WTC11 (cell line): Measurements from ENCODE around the gene AXL. TPM values are rescaled to one million over a fixed set of nuclear protein-coding genes. Genes with fewer than 3 reads are reported as not detected.

Experiments used
- ATAC-seq: fragments of 200-7000 bp; cut with Tn5 transposase; 2 replicates; pipeline ENCODE4 v1.10.0; 2021; ENCODE audit warnings: mild to moderate bottlenecking, moderate library complexity
- CTCF ChIA-PET: fragments of 300-600 bp; sonication (Branson Sonifier 250); formaldehyde crosslinking; loops from one replicate; lab custom pipeline; 2021; ENCODE audit warnings: antibody characterized with exemption; lab: Charles Lee
- POLR2A ChIA-PET: fragments of 350-600 bp; sonication (Branson Sonifier 250); formaldehyde crosslinking; loops from one replicate; lab custom pipeline; 2021; ENCODE audit warnings: antibody characterized with exemption; lab: Charles Lee
- DNase-seq: peaks from one replicate; pipeline ENCODE4 v3.0.0; 2021; ENCODE audit warnings: low spot score
- H3K27ac Mint-ChIP-seq: 2 replicates; pipeline ENCODE4 v1.8.0; 2021; ENCODE audit warnings: mixed read lengths
- H3K27me3 Mint-ChIP-seq: 2 replicates; pipeline ENCODE4 v1.8.0; 2021; ENCODE audit warnings: low read depth, mild to moderate bottlenecking, moderate library complexity, mixed read lengths
- H3K36me3 Mint-ChIP-seq: 2 replicates; pipeline ENCODE4 v1.8.0; 2021; ENCODE audit warnings: mixed read lengths
- H3K4me1 Mint-ChIP-seq: 2 replicates; pipeline ENCODE4 v1.8.0; 2022; ENCODE audit warnings: mixed read lengths
- H3K4me3 Mint-ChIP-seq: 2 replicates; pipeline ENCODE4 v1.8.0; 2021; ENCODE audit warnings: mild to moderate bottlenecking, moderate library complexity, mixed read lengths
- H3K9me3 Mint-ChIP-seq: 2 replicates; pipeline ENCODE4 v1.8.0; 2021; ENCODE audit warnings: mixed read lengths
- ATF6 ChIP-seq: sonication (generic); formaldehyde crosslinking; IDR thresholded peaks from 2 replicates; pipeline ENCODE4 v1.8.1; 2023; ENCODE audit warnings: mild to moderate bottlenecking, missing genetic modification reagents
- CREM ChIP-seq: sonication (generic); formaldehyde crosslinking; IDR thresholded peaks from 2 replicates; pipeline ENCODE4 v1.8.1; 2022; ENCODE audit warnings: mild to moderate bottlenecking, missing genetic modification reagents, moderate library complexity
- CTCF ChIP-seq: fragments of 200-600 bp; IDR thresholded peaks from 2 replicates; pipeline ENCODE4 v1.8.0; 2022; ENCODE audit warnings: antibody characterized with exemption
- E2F5 ChIP-seq: sonication (generic); formaldehyde crosslinking; IDR thresholded peaks from 2 replicates; pipeline ENCODE4 v1.8.1; 2022; ENCODE audit warnings: mild to moderate bottlenecking, moderate library complexity, missing genetic modification reagents
- GRHL2 ChIP-seq: fragments of 250-450 bp; sonication (Bioruptor Pico); IDR thresholded peaks from 2 replicates; pipeline ENCODE4 v1.8.0; 2022; ENCODE audit warnings: mild to moderate bottlenecking, moderate library complexity; ENCODE audit not compliant: insufficient replicate concordance, severe bottlenecking
- GTF2I ChIP-seq: fragments of 250-450 bp; sonication (Bioruptor Pico); conservative IDR thresholded peaks from 2 replicates; pipeline ENCODE4 v1.4.0; 2021; ENCODE audit warnings: mild to moderate bottlenecking
- KAT7 ChIP-seq: sonication (generic); formaldehyde crosslinking; IDR thresholded peaks from 2 replicates; pipeline ENCODE4 v1.8.1; 2023; ENCODE audit warnings: missing genetic modification reagents, mild to moderate bottlenecking, borderline replicate concordance
- NR1H2 ChIP-seq: sonication (generic); formaldehyde crosslinking; IDR thresholded peaks from 2 replicates; pipeline ENCODE4 v1.9.0; 2021; ENCODE audit warnings: mild to moderate bottlenecking, moderate library complexity, missing genetic modification reagents
- NR3C1 ChIP-seq: sonication (generic); formaldehyde crosslinking; conservative IDR thresholded peaks from 2 replicates; pipeline ENCODE4 v1.8.1; 2023; ENCODE audit warnings: low read depth, mild to moderate bottlenecking, missing genetic modification reagents
- OVOL2 ChIP-seq: fragments of 250-450 bp; sonication (Bioruptor Pico); IDR thresholded peaks from 2 replicates; pipeline ENCODE4 v1.9.0; 2021; ENCODE audit warnings: mild to moderate bottlenecking, borderline replicate concordance
- SP1 ChIP-seq: sonication (generic); formaldehyde crosslinking; conservative IDR thresholded peaks from 2 replicates; pipeline ENCODE4 v1.8.1; 2022; ENCODE audit warnings: missing genetic modification reagents
- TCF7 ChIP-seq: sonication (generic); formaldehyde crosslinking; IDR thresholded peaks from 2 replicates; pipeline ENCODE4 v1.8.0; 2022; ENCODE audit warnings: mild to moderate bottlenecking, low read depth, missing genetic modification reagents, moderate library complexity
- TEAD1 ChIP-seq: sonication (generic); formaldehyde crosslinking; IDR thresholded peaks from 2 replicates; pipeline ENCODE4 v1.8.0; 2022; ENCODE audit warnings: mild to moderate bottlenecking, missing genetic modification reagents
- ZBTB43 ChIP-seq: sonication (generic); formaldehyde crosslinking; IDR thresholded peaks from 2 replicates; pipeline ENCODE4 v1.8.1; 2023; ENCODE audit warnings: mild to moderate bottlenecking, missing genetic modification reagents
- ZNF219 ChIP-seq: sonication (generic); formaldehyde crosslinking; IDR thresholded peaks from 2 replicates; pipeline ENCODE4 v1.8.0; 2023; ENCODE audit warnings: missing genetic modification reagents, mild to moderate bottlenecking, borderline replicate concordance
- ZNF396 ChIP-seq: fragments of 250-450 bp; sonication (Bioruptor Pico); IDR thresholded peaks from 2 replicates; pipeline ENCODE4 v1.8.0; 2021; ENCODE audit warnings: mild to moderate bottlenecking, moderate library complexity, borderline replicate concordance
- total RNA-seq: library from RNA; stranded (reverse); gene quantifications from 3 replicates; pipeline ENCODE4 v1.2.3, GENCODE V29; 2021
- TF ChIP-seq, protein P1 (sequence below): sonication (generic); formaldehyde crosslinking; IDR thresholded peaks from 2 replicates; pipeline ENCODE4 v1.8.0; 2022; ENCODE audit warnings: mild to moderate bottlenecking, missing genetic modification reagents
- TF ChIP-seq, protein P2 (sequence below): fragments of 250-450 bp; sonication (Bioruptor Pico); IDR thresholded peaks from 2 replicates; pipeline ENCODE4 v1.8.0; 2021; ENCODE audit warnings: mild to moderate bottlenecking
- TF ChIP-seq, protein P3 (sequence below): sonication (generic); formaldehyde crosslinking; IDR thresholded peaks from 2 replicates; pipeline ENCODE4 v1.8.1; 2022; ENCODE audit warnings: low read depth, mild to moderate bottlenecking, moderate library complexity, missing genetic modification reagents, borderline replicate concordance

Gene AXL
- total RNA-seq, 1 experiment from 2014 or later: 25.0 TPM

DNA sequence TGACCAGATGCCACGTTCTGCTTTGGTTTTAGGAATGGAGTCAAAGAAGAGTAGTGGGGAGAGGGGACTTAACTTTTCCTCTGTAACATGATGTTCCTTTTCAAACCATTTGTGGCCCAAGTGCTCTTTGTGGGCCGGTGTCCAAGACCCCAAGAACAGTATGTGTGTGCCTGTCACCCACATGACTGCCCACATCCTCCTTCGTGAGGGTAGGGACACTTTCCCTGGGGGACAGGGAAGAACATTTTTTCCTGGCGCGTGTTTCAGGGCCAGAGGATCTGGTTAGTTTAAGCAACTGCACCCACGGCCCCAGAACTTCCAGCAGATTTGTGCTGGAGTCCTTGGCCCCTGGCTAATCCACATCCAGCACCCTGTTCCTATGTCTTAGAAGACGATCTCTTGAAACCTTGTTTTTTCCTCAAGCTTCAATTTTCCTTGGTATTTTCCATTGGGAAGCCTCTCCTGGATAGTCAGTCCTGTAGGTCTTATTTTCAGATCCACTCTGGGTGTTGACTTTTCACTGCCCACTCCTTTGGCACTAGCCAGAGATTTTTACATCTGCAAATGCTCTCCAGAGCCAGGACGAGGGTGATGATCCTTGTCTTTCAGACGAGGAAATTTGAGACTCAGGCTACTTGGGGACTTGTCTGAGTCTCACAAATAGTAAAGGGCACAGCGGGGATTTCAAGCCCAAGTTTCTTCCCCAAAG, 80.2 kb downstream of the AXL start:
- no peak for TF ChIP-seq SP1 (CRISPR knock-in tag)
- no peak for TF ChIP-seq TCF7
- no peak for TF ChIP-seq CTCF
- TF ChIP-seq OVOL2: no peak
- TF ChIP-seq GRHL2 (CRISPR knock-in tag): no peak
- no peak for TF ChIP-seq TEAD1 (CRISPR knock-in tag)
- no peak for TF ChIP-seq ZNF219 (CRISPR knock-in tag)
- TF ChIP-seq CREM (CRISPR knock-in tag): no peak
- no peak for TF ChIP-seq E2F5 (CRISPR knock-in tag)
- TF ChIP-seq, protein P1, sequence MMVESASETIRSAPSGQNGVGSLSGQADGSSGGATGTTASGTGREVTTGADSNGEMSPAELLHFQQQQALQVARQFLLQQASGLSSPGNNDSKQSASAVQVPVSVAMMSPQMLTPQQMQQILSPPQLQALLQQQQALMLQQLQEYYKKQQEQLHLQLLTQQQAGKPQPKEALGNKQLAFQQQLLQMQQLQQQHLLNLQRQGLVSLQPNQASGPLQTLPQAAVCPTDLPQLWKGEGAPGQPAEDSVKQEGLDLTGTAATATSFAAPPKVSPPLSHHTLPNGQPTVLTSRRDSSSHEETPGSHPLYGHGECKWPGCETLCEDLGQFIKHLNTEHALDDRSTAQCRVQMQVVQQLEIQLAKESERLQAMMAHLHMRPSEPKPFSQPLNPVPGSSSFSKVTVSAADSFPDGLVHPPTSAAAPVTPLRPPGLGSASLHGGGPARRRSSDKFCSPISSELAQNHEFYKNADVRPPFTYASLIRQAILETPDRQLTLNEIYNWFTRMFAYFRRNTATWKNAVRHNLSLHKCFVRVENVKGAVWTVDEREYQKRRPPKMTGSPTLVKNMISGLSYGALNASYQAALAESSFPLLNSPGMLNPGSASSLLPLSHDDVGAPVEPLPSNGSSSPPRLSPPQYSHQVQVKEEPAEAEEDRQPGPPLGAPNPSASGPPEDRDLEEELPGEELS (CRISPR knock-in tag): no peak
- TF ChIP-seq KAT7: no peak
- no peak for TF ChIP-seq NR3C1 (CRISPR knock-in tag)
- TF ChIP-seq, protein P2, sequence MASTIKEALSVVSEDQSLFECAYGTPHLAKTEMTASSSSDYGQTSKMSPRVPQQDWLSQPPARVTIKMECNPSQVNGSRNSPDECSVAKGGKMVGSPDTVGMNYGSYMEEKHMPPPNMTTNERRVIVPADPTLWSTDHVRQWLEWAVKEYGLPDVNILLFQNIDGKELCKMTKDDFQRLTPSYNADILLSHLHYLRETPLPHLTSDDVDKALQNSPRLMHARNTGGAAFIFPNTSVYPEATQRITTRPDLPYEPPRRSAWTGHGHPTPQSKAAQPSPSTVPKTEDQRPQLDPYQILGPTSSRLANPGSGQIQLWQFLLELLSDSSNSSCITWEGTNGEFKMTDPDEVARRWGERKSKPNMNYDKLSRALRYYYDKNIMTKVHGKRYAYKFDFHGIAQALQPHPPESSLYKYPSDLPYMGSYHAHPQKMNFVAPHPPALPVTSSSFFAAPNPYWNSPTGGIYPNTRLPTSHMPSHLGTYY: no peak
- TF ChIP-seq GTF2I (CRISPR knock-in tag): no peak
- no peak for TF ChIP-seq ZNF396 (CRISPR knock-in tag)
- no peak for TF ChIP-seq ATF6 (CRISPR knock-in tag)
- TF ChIP-seq, protein P3, sequence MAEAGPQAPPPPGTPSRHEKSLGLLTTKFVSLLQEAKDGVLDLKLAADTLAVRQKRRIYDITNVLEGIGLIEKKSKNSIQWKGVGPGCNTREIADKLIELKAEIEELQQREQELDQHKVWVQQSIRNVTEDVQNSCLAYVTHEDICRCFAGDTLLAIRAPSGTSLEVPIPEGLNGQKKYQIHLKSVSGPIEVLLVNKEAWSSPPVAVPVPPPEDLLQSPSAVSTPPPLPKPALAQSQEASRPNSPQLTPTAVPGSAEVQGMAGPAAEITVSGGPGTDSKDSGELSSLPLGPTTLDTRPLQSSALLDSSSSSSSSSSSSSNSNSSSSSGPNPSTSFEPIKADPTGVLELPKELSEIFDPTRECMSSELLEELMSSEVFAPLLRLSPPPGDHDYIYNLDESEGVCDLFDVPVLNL (CRISPR knock-in tag): no peak
- no peak for TF ChIP-seq NR1H2 (CRISPR knock-in tag)
- TF ChIP-seq ZBTB43 (CRISPR knock-in tag): no peak
- no peak overlapping the region for H3K4me3 Mint-ChIP-seq
- CTCF ChIA-PET: interaction anchor here (1.4 to 1.9 kb wide), 2 partner anchors 9 to 36 kb away, joined by 4 to 7 read pairs; no protein-coding TSS in a partner anchor
- no peaks in the 10 kb centered on the region for H3K27me3 Mint-ChIP-seq
- H3K27ac Mint-ChIP-seq: peak overlapping the region; percentile 35; the same call in 1 of the 2 replicates
- peaks cover 94% of the 10 kb centered on the region for H3K36me3 Mint-ChIP-seq
- no peaks in the 10 kb centered on the region for H3K9me3 Mint-ChIP-seq
- ATAC-seq (no peak), DNase-seq (no peak)
- no peaks in the 10 kb centered on the region for H3K4me1 Mint-ChIP-seq
- POLR2A ChIA-PET: interaction anchor here (0.5 kb wide), 1 partner anchor 546 kb away, joined by 6 read pairs; no protein-coding TSS in a partner anchor
